ENCODE results near the gene FTL. TPM values are rescaled to one million over a fixed set of nuclear protein-coding genes. Genes with fewer than 3 reads are reported as not detected.

Gene FTL
- total and polyA plus RNA-seq, 2 experiments from 2014 or later: 8,878 to 15,987 TPM

DNA sequence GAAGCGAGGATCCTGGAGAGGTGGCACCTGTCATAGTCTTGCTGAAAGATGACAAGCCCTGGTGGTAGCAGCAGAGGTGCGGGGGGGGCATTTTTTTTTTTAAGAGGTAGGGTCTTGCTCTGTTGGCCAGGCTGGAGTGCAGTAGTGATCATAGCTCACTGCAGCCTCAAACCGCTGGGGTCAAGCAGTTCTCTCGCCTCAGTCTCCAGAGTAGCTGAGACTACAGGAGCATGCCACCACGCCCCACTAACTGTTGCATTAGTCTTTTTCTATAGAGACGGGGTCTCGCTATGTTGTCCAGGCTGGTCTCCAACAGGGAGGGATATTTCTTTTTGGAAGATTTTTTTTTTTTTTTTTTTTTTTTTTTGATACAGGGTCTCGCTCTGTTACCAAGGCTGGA is 7.1 kb upstream of the FTL start:
- Histone ChIP-seq H3K9me2 (replicated peaks; ENCODE audit: insufficient read depth) (no peaks in the 10 kb centered on the region), H3K4me2 (no peak overlapping the region), H3K4me3 (no peak overlapping the region), H4K20me1 (ENCODE audit: insufficient read depth, poor library complexity, severe bottlenecking) (no peaks in the 10 kb centered on the region), H3K79me2 (peaks cover 26% of the 10 kb centered on the region), H3K27me3 (no peaks in the 10 kb centered on the region), H2AFZ (no peak overlapping the region), H3K4me1 (ENCODE audit: insufficient read depth) (peaks cover 20% of the 10 kb centered on the region), H3K36me3 (replicated peaks; ENCODE audit: insufficient read depth, low read depth) (no peaks in the 10 kb centered on the region), H3K27ac (no peak overlapping the region), H3K9me3 (ENCODE audit: low read depth) (no peaks in the 10 kb centered on the region)
- WGBS (ENCODE audit: low lambda C conversion rate, missing lambda C conversion rate): 100% methylated on average over 8 of the region's 8 CpGs
- no peak for TF ChIP-seq EZH2 (IDR thresholded peaks at IDR 0.05; ENCODE audit: borderline replicate concordance)
- no peak for TF ChIP-seq EZH2phosphoT487 (IDR thresholded peaks at IDR 0.05; ENCODE audit: low read depth, severe bottlenecking, unreplicated experiment)
- TF ChIP-seq, protein P1, sequence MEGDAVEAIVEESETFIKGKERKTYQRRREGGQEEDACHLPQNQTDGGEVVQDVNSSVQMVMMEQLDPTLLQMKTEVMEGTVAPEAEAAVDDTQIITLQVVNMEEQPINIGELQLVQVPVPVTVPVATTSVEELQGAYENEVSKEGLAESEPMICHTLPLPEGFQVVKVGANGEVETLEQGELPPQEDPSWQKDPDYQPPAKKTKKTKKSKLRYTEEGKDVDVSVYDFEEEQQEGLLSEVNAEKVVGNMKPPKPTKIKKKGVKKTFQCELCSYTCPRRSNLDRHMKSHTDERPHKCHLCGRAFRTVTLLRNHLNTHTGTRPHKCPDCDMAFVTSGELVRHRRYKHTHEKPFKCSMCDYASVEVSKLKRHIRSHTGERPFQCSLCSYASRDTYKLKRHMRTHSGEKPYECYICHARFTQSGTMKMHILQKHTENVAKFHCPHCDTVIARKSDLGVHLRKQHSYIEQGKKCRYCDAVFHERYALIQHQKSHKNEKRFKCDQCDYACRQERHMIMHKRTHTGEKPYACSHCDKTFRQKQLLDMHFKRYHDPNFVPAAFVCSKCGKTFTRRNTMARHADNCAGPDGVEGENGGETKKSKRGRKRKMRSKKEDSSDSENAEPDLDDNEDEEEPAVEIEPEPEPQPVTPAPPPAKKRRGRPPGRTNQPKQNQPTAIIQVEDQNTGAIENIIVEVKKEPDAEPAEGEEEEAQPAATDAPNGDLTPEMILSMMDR (IDR thresholded peaks at IDR 0.05; ENCODE audit: poor library complexity): no peak
- DNase-seq (ENCODE audit: low spot score): no peak

DNA sequence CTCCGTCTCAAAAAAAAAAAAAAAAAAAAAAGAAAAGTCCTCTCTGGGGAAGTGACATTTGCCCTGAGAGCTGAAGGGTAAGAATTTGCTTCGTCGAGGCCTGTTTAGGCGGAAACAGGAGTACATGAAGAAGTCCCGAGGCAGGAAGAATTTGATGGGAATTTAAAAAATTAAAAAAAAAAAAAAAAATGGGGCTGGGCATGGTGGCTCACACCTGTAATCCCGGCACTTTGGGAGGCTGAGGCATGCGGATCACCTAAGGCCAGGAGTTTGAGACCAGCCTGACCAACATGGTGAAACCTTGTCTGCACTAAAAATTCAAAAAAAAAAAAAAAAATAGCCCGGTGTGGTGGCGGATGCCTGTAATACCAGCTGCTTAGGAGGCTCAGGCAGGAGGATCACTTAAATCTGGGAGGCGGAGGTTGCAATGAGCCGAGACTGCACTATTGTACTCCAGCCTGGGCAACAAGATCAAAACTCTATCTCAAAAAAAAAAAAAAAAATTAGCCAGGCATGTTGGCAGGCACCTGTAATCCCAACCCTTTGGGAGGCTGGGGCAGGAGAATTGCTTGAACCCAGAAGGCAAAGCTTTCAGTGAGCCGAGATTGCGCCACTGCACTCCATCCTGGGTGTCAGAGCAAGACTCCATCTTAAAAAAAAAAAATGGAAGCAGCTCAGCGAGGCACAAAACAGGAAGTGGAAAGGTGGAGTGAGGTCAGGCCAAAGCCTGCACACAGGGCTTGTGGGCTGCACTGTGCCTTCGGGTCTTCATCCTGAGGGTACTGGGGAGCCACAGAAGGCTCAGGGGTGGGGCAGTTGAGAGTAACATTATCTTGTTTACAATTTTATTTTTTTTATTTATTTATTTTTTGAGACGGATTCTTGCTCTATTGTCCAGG is 5.5 kb upstream of the FTL start:
- Histone ChIP-seq H3K4me1 (ENCODE audit: insufficient read depth) (peaks cover 34% of the 10 kb centered on the region), H2AFZ (no peak overlapping the region), H3K27me3 (no peaks in the 10 kb centered on the region), H4K20me1 (ENCODE audit: insufficient read depth, poor library complexity, severe bottlenecking) (no peaks in the 10 kb centered on the region), H3K36me3 (replicated peaks; ENCODE audit: insufficient read depth, low read depth) (no peaks in the 10 kb centered on the region), H3K9me3 (ENCODE audit: low read depth) (no peaks in the 10 kb centered on the region), H3K27ac (no peak overlapping the region), H3K4me3 (no peak overlapping the region), H3K79me2 (peaks cover 26% of the 10 kb centered on the region), H3K9me2 (replicated peaks; ENCODE audit: insufficient read depth) (no peaks in the 10 kb centered on the region), H3K4me2 (no peak overlapping the region)
- TF ChIP-seq, protein P1 (IDR thresholded peaks at IDR 0.05; ENCODE audit: poor library complexity): no peak
- TF ChIP-seq EZH2 (IDR thresholded peaks at IDR 0.05; ENCODE audit: borderline replicate concordance): no peak
- no peak for TF ChIP-seq EZH2phosphoT487 (IDR thresholded peaks at IDR 0.05; ENCODE audit: low read depth, severe bottlenecking, unreplicated experiment)
- DNase-seq (ENCODE audit: low spot score): no peak
- 89% methylated on average over 16 of the region's 16 CpGs for WGBS (ENCODE audit: low lambda C conversion rate, missing lambda C conversion rate)

DNA sequence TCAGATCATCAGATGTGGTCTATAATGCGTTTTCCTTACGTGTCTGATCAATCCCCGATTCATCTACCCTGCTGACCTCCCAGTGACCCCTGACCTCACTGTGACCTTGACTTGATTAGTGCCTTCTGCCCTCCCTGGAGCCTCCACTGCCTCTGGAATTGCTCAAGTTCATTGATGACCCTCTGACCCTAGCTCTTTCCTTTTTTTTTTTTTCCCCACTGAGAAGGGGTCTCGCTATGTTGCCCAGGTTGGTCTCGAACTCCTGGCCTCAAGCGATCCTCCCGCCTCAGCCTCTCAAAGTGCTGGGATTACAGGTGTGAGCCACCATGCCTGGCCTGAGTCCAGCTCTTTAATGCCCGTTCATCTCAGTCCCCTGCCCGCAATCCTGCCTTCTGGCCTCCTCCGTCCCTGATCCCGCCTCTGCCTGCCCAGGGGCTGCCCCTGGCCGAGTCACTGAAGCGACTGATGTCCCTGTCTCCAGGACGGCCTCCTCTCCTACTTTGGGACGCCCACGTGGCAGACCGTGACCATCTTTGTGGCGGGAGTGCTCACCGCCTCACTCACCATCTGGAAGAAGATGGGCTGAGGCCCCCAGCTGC is 4.0 kb upstream of the FTL start:
- Histone ChIP-seq H3K4me2 (no peak overlapping the region), H4K20me1 (ENCODE audit: insufficient read depth, poor library complexity, severe bottlenecking) (peaks cover 9% of the 10 kb centered on the region), H2AFZ (no peak overlapping the region), H3K9me2 (replicated peaks; ENCODE audit: insufficient read depth) (no peaks in the 10 kb centered on the region), H3K79me2 (peaks cover 22% of the 10 kb centered on the region), H3K27ac (peak overlapping the region; percentile 100), H3K4me3 (no peak overlapping the region), H3K36me3 (replicated peaks; ENCODE audit: insufficient read depth, low read depth) (no peaks in the 10 kb centered on the region), H3K9me3 (ENCODE audit: low read depth) (no peaks in the 10 kb centered on the region), H3K27me3 (no peaks in the 10 kb centered on the region), H3K4me1 (ENCODE audit: insufficient read depth) (peaks cover 27% of the 10 kb centered on the region)
- DNase-seq (ENCODE audit: low spot score): no peak
- 90% methylated on average over 19 of the region's 19 CpGs for WGBS (ENCODE audit: low lambda C conversion rate, missing lambda C conversion rate)
- TF ChIP-seq EZH2 (IDR thresholded peaks at IDR 0.05; ENCODE audit: borderline replicate concordance) (no peak), EZH2phosphoT487 (IDR thresholded peaks at IDR 0.05; ENCODE audit: low read depth, severe bottlenecking, unreplicated experiment) (no peak)
- TF ChIP-seq, protein P1 (IDR thresholded peaks at IDR 0.05; ENCODE audit: poor library complexity): no peak
